Measurements from ENCODE around the gene GLUD2.
"Not testable (repeated sequence)": the region's sequence is repeated elsewhere in the genome, so short reads cannot be mapped to it uniquely, and the experiment has no call there.

GLUD2 gene

GRCh38 chrX:121047441-121048419 is at the start of gene GLUD2:
Gene GLUD2 (plus strand): TSS chrX:121047610. CDS start chrX:121047685, 75 bp downstream.
- DNase-seq: not testable (repeated sequence)

GRCh38 chrX:120999413-120999812 is 48.0 kb upstream of the GLUD2 start:
- DNase-seq: peak; percentile 26

GRCh38 chrX:121000589-121000988 is 46.8 kb upstream of the GLUD2 start:
- DNase-seq: peak; percentile 6

- DNase-seq: no peak
Observed at GRCh38 chrX:121008920-121009319, 38.5 kb upstream of the GLUD2 start.

- DNase-seq: no peak
Observed at GRCh38 chrX:121009764-121010163, 37.6 kb upstream of the GLUD2 start.

GRCh38 chrX:121010218-121010617 is 37.2 kb upstream of the GLUD2 start:
- DNase-seq: no peak

GRCh38 chrX:121011254-121011653 is 36.2 kb upstream of the GLUD2 start:
- DNase-seq: no peak

GRCh38 chrX:121013897-121014455 is 33.4 kb upstream of the GLUD2 start:
- DNase-seq: no peak

GRCh38 chrX:121014826-121015225 is 32.6 kb upstream of the GLUD2 start:
- peak; percentile 6 for DNase-seq

- no peak for DNase-seq
Observed at GRCh38 chrX:121028419-121028818, 19.0 kb upstream of the GLUD2 start.

GRCh38 chrX:121030083-121030482 is 17.3 kb upstream of the GLUD2 start:
- no peak for DNase-seq

GRCh38 chrX:121032531-121032930 is 14.9 kb upstream of the GLUD2 start:
- no peak for DNase-seq

- DNase-seq: no peak
Observed at GRCh38 chrX:121036137-121036536, 11.3 kb upstream of the GLUD2 start.

- no peak for DNase-seq
Observed at GRCh38 chrX:121036951-121037350, 10.5 kb upstream of the GLUD2 start.

GRCh38 chrX:121050781-121051180 is 3.4 kb downstream of the GLUD2 start:
- no peak for DNase-seq

- no peak for DNase-seq
Observed at GRCh38 chrX:121052122-121052521, 4.7 kb downstream of the GLUD2 start.

- DNase-seq: no peak
Observed at GRCh38 chrX:121062289-121062688, 14.9 kb downstream of the GLUD2 start.

GRCh38 chrX:121064579-121064978 is 17.2 kb downstream of the GLUD2 start:
- no peak for DNase-seq

- DNase-seq: not testable (repeated sequence)
Observed at GRCh38 chrX:121084247-121084646, 36.8 kb downstream of the GLUD2 start.

GRCh38 chrX:121084903-121085611 is 37.6 kb downstream of the GLUD2 start:
- no peak for DNase-seq

GRCh38 chrX:121085612-121086010 is 38.2 kb downstream of the GLUD2 start:
- no peak for DNase-seq

GRCh38 chrX:121093011-121093410 is 45.6 kb downstream of the GLUD2 start:
- no peak for DNase-seq

All from MV-4-11 (cell line).